Cerebellar cortex (tissue), 1 donor: ENCODE data around the gene GTPBP6.
"Not testable (repeated sequence)": the region's sequence is repeated elsewhere in the genome, so short reads cannot be mapped to it uniquely, and the experiment has no call there.

Experiments
- DNase-seq: peaks from one replicate; pipeline ENCODE4 v3.0.0-alpha.2; 2015; ENCODE audit warnings: low spot score

Gene GTPBP6

GRCh38 chrX:264006-264405 is 54.6 kb downstream of the GTPBP6 start:
- DNase-seq = not testable (repeated sequence)

GRCh38 chrX:262381-262909 is 56.2 kb downstream of the GTPBP6 start:
- no peak for DNase-seq

- peak; percentile 14 for DNase-seq
These were observed 56.7 kb downstream of the GTPBP6 start for GRCh38 chrX:261919-262352.

DNA sequence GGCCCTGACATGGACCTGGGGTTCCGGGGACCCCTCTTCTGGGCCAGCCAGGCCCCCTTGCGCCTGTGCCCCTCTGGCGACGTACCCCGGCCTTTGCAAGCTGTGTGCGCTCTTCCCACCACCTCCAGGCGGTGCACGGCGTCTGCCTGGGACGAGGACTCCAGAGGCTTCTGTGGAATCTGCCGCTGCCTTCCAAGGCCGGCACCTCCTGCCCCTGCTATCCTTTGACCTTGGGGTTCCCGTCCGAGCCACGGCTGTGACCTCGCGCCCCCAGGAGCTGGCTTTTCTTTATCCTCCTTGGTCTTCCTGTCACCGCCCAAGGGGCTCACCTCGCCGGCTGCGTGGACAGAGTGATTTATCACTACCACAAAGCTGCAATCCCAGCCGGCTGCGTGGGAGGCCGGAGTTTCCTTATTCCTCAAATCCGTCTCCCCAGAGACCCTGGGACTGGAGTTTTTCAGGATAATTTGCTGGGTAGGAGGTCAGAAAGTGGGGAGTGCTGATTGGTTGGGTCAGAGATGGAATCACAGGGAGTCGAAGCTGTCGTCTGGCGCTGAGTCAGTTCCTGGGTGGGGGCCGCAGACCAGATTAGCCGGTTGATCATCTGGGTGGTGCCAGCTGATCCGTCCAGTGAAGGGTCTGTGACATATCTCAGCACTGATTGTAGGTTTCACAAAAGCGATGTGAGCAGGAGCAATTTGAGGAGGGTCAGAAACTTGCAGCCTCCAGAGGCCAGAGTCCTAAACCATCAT is 57.3 kb downstream of the GTPBP6 start:
- peak; percentile 29 for DNase-seq

GRCh38 chrX:259692-260355 is 58.8 kb downstream of the GTPBP6 start:
- no peak for DNase-seq

DNA sequence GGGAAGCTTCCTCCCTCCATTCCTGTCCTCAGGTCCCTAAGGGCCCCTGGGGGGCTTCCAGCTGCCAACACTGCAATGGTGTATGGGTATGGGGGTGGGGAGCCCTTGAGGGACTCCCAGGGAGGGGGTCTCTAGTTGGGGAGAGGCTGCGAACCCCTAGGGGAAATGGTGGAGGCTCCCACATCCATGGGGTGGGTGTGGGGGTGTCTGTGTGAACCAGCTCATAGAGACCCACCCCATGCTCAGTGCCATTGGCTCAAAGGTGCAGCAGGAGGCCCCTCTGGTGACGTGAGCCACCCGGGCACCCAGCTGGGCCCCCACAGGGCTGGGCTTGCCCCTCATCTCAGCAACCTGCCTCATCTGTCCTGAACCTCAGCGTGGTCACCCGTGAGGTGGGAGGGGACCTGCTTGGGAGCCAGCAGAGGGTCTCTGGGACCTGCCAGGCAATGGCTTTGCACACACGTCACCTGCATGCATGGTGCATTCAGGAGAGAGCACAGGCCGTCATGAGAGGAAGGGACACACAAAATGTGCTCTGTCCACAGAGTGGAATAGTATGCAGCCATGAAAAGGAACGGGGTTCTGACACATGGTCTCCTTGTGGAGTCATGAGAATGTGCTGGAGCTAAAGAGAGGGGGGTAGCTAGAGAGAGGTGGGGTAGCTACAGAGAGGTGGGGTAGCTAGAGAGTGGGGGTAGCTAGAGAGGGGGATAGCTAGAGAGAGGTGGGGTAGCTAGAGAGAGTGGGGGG is 60.1 kb downstream of the GTPBP6 start:
- DNase-seq = no peak

- DNase-seq = no peak
These were observed 60.8 kb downstream of the GTPBP6 start for GRCh38 chrX:257681-258289.

- not testable (repeated sequence) for DNase-seq
These were observed 61.5 kb downstream of the GTPBP6 start for GRCh38 chrX:257054-257453.

DNA sequence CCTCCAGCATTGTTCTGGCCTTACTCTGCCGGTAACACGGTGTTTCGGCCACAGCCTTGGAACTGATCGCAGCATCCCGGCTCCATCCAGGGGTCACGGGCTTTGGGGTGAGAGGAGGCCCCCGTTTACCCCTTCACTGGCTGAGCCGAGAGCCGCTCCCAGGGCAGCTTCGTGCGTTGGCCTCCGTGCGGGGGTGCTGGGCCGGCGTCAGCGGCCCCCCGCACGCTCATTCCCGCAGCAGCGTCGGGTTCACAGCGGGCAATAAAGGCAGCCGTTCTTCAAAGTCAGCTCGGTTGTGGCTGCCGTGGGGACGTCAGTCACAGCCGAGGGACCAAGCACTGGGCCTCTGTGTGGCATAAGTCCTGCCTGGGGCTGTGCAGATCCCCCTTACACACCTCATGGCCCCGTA is 62.7 kb downstream of the GTPBP6 start:
- DNase-seq = no peak
